NCI-H2107 treated with DMSO at 0.1 percent for 48 hours (cell line): ENCODE measurements around the gene GADD45B.
"Not testable (repeated sequence)": the region's sequence is repeated elsewhere in the genome, so short reads cannot be mapped to it uniquely, and the experiment has no call there.

Source experiments
- DNase-seq: peaks from one replicate; lab custom pipeline; 2025; ENCODE audit not compliant: unreplicated experiment; lab: John Stamatoyannopoulos, UW

The GADD45B gene

DNA sequence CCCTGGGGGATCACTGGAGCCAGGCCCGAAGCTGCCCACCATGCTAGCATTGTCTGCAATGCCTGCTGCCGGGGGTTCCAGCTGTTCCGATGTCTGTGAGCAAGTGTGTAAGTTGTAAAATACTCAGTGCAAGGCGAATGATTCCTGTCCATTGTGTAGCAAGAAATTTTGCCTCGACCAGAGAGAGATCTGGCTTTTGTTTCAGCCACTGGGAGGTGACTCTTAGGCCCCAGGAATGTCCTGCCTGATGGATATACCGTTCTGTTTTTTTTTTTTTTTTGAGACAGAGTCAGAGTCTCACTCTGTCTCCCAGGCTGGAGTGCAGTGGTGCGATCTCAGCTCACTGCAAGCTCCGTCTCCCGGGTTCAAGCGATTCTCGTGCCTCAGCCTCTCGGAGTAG lies 7.3 kb upstream of the GADD45B start:
- no peak for DNase-seq

DNA sequence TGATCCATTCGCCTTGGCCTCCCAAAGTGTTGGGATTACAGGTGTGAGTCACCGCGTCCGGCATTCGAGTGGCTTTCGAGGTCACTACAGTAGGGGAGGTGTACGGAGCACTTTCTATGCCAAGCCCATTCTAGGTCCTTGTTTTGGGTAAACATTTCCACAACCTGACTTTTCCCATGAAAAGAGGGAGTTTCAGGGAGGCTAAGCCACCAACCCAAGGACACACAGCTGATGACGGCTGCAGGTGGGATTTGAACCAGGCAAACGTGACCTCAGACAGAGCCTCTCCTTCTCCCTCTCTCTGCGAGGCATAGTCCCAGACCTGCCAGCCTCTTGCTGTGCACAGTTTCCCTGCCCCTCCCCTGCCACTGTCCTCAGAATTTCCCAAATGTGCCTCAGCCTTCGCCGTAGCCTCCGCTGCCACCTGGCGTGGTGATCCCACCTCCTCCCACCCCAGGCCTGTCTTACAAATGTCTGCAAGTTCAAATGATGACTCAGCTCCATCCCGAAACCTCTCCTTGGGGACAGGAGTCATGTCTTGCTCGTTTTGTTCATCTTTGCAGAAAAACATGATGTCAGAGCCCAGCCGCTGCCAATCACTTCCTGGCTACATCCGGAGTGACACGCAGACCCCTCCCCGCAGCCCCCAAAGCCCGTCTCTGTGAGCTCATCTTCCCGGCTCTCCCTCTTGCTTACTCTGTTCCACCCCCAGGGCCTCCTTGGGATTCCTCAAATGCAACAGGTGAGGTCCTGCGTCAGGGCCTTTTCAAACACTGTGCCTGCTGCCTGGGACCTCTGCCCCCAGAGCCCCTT lies 6.6 kb upstream of the GADD45B start:
- DNase-seq = no peak

DNA sequence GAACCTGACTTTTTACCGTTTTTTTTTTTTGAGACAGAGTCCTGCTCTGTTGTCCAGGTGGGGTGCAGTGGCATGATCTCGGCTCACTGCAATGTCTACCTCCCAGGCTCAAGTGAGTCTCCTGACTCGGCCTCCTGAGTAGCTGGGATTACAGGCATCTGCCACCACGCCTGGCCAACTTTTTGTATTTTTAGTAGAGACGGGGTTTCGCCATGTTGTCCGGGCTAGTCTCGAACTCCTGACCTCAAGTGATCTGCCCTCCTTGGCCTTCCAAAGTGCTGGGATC lies 6.1 kb upstream of the GADD45B start:
- DNase-seq = not testable (repeated sequence)

DNA sequence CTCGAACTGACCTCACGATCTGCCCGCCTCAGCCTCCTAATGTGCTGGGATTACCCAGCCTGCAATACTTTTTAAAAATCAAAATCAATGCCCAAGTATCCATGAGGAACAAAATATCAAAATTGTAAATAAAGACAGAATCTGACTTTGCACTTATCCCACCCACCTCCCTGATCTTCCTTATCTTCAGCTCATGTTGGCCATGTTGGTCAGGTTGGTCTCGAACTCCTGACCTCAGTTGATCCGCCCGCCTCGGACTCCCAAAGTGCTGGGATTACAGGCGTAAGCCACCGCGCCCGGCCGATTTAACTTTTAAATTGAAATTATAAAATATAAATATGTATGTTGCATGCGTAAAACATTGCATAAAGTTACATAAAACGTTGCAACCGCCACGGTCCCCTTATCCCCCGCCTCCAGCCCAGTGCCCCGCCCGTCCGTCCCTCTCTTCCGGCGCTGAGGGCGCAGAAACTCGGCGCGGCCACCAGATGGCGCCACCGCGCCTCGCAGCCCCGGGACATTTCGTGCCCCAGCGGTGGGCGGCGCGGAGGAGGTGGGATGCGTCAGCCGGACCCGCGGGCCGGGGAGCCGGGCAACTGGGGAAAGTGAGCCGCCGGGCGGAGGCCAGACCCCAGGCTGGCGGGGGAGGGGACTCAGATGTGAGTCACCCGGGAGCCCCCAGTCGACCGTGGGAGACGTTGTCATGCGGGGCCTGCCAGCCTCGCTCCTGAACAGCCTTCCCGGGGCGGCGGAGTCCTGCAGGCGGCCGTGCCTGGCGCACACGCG lies 1.5 kb upstream of the GADD45B start:
- DNase-seq = no peak

DNA sequence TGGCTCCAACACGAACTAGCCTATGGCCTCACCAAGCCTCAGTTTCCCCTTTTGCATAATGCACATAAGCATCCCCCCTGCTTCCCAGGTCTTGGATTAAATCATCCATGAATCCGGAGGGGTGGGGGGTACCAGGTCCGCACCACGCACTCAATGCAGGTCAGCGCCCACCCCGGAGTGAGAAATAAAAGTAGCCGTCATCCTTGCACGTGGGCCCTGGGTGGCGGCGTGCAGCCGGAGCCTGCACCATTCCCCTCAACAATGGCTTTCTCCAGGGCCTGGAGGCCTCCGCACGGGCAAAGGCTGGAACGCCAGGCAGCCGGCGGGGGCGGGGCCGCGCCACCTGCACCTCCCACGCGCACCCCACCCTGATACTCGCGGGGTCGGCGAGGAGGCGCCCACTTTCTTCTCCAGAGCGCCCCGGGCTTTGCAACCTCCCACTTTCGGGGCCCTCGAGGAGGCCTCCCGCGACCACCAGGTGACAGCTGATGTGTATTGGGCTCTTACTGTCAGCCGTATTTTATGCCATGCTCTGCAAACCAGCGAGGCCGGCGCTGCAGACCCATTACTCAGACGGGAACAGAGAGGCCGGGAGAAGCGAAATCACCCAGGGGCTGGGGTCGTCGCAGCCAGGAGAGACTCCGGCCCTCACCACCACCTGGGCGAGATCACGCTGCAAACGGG lies 767 bp upstream of the GADD45B start:
- no peak for DNase-seq

DNA sequence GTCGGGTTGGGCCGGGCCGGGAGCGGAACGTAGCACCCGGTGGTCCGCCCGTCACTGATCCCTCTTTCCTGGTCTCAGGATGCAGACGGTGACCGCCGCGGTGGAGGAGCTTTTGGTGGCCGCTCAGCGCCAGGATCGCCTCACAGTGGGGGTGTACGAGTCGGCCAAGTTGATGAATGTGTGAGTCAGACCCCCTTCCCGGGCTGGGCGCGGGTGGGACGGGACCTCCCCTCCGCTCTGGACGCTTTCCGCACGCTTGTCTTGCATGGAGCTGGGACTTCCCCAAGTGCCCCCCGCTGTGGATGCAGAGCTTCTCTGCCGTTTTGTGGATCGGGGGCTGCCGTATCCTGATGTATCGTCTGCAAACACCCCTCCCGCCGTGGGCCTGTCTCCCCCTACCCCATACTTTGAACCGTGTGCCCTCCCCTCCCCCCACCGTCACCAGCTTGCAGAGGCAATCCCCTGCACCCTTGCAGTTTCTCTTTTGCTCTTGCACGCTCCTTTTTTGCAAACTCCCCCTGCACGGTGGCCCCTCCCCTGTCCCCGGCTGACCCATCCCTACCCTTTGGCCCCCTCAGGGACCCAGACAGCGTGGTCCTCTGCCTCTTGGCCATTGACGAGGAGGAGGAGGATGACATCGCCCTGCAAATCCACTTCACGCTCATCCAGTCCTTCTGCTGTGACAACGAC lies 669 bp downstream of the GADD45B start:
- DNase-seq = no peak

DNA sequence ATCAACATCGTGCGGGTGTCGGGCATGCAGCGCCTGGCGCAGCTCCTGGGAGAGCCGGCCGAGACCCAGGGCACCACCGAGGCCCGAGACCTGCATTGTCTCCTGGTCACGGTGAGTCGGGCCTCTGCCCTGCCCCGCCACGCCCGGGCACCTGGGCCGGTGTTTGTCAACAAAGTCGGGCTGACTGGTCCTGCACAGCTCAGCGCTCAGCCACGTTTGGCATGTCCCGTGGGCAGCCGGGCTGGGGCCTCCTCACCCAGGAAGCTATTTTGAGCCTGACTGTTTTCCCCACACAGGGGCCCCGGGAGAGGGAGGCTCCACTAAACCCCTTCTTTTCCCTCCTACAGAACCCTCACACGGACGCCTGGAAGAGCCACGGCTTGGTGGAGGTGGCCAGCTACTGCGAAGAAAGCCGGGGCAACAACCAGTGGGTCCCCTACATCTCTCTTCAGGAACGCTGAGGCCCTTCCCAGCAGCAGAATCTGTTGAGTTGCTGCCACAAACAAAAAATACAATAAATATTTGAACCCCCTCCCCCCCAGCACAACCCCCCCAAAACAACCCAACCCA lies 1.3 kb downstream of the GADD45B start:
- no peak for DNase-seq

DNA sequence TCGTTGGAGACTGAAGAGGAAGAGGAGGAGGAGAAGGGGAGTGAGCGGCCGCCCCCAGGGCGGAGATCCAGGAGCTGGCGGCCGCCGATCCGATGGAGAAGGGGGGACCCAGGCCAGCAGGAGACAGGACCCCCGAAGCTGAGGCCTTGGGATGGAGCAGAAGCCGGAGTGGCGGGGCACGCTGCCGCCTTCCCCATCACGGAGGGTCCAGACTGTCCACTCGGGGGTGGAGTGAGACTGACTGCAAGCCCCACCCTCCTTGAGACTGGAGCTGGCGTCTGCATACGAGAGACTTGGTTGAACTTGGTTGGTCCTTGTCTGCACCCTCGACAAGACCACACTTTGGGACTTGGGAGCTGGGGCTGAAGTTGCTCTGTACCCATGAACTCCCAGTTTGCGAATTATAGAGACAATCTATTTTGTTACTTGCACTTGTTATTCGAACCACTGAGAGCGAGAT lies 1.8 kb downstream of the GADD45B start:
- no peak for DNase-seq

DNA sequence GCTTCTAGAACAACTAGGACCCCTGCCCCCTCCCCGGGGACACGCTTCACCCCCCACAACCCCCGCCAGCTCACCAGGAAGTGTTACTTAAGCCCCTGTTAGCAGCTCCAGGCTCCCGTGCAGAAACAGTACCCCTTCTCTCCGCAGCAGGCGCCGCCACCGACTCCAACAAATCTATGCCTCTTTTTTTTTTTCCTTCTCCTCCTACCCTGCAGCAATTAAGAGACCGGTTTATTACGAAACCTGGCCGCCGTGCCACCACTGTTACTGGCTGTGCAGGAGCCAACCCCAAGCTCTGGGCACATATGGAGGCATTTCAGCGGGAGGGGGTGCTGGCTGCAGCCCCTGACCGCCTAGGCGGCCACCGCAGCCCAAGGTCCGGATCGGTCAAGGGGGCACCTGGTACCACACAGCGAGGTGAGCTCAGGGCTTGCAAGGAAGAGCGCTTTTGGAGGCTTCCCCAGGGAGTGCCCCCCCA lies 2.4 kb downstream of the GADD45B start:
- peak; percentile 74 for DNase-seq

DNA sequence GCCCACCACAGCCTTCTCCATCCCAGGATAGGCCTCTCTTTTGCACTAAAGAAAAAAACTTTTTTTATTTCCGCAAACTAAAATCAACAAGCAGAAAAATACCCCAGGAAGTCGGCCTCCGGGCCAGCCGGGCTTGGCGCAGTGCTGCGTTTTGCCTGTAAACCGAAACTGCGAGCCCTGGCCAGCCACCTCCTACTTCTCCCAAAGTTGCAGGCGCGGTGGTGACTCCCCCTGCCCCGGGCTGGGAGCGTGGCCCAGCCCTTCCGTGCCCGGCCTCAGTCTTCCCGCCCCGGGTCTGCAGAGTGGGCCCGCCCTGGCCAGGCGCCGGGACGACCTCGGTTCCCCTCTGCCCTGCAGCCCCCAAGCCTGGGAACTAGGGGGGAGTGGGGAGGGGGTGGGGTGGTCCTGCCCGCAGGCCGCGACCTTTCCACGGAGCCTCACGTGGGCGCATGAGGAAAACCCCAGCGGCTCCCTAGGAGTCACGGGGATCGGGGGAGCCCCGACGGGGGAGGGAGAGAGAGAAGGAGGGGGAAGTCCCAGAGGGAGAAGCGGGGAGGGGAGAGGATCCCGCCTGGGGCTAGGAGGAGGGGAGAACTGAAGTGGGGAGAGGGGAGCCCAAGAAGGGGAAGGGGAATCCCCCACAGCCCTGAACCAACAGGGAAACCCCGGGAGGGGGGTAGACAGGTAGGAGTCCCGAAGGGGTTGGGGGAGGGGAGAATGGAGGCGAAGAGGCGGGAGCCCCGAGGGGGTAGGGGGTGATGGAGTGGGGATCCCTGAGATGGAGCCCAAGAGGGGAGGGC lies 3.0 kb downstream of the GADD45B start:
- DNase-seq = no peak

DNA sequence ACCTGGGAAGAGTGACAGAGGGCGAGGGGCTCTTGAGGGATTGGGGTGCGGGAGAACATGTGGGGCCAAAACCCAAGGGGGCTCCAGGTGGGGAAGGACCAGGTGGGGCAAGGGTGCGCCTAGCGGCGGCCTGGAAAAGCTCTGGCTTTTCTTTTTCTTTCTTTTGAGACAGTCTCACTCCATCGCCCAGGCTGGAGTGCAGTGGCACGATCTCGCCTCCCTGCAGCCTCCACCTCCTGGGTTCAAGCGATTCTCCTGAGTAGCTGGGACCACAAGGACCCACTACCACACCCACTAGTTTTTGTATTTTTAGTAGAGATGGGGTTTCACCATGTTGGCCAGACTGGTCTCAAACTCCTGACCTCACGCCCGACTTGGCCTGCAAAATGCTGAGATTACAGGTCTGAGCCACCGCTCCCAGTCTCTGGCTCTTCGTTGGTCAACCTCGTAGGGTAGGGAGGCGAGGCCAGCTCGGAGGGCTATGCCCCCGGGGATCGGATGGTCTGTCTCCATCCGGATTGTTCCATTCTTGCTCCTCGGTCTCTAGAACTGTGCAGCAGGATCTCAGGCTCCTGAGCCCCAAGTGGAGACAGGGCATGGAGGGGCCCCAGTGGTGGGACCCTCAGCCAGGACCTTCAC lies 3.7 kb downstream of the GADD45B start:
- no peak for DNase-seq

DNA sequence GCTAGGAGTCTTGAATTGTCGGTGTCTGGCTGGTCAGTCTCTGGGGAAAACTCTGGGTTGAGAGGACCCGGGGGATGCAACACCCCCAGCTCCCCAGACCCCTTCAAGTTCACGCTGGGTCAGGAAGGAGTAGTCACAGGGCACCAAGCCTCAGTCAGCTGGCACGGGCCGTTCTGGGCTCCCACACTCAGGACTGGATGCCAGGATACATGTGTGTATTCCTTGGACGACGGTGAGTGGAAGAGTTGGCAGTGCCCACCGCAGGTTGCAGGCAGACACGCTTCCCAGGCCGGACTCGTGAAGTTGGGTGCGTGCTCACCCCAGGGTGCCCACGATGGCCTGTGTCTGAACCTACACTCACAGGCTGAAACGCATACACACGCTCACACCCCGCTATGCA lies 5.5 kb downstream of the GADD45B start:
- no peak for DNase-seq

DNA sequence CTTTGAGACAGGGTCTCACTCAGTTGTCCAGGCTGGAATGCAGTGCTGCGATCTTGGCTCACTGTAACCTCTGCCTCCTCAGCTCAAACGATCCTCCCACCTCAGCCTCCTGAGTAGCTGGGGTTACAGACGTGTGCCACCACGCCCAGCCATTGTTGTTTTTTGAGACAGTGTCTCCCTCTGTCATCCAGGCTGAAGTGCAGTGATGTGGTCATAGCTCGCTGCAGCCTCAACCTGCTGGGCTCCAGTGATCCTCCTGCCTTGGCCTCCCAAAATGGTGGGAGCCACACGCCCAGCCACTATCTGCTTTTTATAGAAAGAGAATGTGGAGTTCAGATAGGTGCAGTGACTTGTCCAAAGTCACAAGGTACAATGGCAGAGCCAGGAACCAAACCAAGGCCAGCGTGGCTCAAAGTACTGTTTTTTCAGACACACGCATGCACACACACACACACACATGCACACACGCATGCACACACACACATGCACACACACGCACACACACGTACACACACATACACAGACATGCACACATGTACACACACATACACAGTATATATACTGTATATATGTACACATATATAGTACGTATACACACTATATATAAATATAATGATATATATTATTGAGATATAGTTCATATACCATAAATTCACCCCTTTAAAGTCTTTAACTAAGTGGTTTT lies 6.6 kb downstream of the GADD45B start:
- no peak for DNase-seq

DNA sequence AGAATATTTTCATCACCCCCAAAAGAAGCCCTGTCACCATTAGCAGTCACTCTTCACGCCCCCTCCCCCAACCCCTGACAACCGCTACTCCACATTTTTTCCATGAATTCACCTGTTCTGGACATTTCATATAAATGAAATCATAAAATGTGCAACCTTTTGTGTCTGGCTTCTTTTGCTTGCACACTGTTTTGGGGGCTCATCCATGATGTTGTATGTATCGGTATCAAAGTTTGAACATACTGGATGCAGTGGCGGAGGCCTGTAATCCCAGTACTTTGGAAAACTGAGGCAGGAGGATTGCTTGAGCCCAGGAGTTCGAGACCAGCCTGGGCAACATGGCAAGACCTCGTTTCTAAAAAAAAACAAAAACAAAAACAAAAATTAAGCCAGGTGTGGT lies 7.2 kb downstream of the GADD45B start:
- no peak for DNase-seq

DNA sequence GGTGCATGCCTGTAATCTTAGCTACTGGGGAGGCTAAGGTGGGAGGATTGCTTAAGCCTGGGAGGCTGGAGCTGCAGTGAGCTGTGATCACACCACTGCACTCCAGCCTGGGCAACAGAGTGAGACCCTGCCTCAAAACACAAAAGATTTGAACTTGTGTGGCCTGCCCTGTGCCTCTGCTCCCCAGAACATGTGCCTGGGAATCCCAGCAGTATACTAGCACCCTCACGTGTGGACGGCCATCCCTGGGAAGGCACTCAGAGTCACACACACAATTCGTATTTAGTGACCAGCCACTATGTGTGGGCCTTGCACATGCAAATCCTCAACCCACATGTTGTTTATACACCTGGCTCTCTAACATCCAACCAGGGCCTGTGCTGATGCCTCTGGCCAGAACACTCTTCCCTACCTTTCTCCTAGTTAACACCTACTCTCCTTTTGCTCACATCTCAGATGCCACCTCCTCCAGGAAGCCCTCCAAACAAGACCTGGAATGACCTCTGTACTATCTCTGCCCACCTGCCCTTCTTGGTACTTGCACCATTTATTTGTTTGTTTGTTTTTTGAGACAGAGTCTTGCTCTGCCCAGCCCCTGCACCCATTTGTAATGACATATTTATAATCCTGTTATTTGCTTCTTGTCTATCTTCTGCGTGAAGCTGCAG lies 7.7 kb downstream of the GADD45B start:
- no peak for DNase-seq

DNA sequence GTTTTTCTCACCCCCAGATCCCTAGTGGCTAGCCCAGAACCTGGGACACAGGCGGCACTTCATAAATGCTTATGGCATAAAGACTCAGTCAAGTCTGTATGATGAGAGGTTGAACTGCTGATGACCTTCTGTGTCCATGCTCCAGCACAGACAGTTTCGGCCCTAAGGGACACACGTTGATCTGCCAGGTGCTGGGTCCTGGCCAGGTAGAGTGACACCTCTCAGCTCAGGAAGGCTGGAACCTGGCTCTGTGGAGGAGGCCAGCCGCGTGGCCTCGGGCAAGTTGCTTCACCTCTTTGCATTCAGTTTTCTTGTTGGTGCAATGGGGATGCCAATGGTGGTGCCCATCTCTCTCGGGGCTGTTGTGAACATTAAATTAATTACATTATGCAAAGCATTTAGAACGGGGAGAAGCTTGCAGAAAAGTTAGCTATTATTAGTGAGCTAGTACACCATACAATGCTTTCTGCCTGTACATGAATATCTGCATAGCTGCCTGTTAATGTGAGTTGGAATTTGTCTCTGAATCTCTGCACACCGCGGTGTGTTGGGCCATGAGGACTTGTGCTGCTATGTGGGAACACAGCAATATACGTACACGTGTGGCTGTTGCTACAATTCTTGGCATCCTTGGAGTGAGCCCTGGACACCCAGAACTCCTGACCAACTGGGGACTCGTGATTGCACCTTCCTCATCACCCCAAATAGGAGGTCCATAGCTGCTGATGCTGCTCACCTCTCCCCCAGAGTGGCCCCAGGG lies 8.4 kb downstream of the GADD45B start:
- no peak for DNase-seq

DNA sequence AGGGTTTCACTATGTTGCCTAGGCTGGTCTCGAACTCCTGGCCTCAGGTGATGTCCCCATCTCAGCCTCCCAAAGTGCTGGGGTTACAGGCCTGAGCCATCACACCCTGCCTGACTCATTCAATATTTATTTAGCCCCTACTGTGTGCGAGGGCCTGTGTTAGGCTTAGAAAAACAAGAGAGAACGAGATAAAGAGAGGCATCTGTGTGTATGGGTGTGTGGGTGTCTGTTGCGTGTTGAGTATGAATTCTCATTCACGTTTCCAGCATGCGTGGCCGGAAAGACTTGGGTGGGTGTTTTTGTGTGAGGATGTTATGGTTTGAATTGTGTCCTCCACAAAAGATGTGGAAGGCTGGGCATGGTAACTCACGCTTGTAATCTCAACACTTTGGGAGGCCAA lies 9.5 kb downstream of the GADD45B start:
- no peak for DNase-seq

DNA sequence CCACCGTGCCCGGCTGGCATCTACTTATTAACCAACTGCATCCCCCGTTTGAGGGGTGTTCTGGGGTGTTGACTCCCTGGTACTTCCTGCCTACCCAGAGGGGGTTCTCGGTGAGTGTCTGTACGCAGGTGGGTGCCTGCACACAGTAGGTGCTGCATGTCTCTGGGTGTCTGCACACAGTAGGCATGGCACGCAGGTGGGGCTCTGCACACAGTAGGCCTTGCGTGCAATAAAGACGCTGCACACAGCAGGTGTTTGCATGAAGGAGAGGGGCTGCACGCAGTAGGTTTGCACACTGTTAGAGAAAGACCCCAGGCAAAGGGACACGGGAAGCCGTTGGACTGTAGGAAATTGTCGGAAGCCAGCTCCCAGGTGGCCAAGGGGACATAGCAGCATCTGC lies 11.2 kb downstream of the GADD45B start:
- DNase-seq = no peak
